Ovary (tissue), 9 donors: Measurements from ENCODE around the gene PLCD1. TPM values are rescaled to one million over a fixed set of nuclear protein-coding genes. Genes with fewer than 3 reads are reported as not detected.

Experiments used
- DNase-seq, 5 donors: peaks; one replicate each; pipeline ENCODE4 v3.0.0-alpha.2; 2019 to 2020
- H3K27ac ChIP-seq, 2 donors: fragments of 200-600 bp; one replicate each; pipeline versions ENCODE4 v1.5.1 to v1.8.0; 2019 to 2022
- H3K27me3 ChIP-seq: fragments of 200-600 bp; one replicate; pipeline ENCODE4 v1.8.0; 2022
- H3K36me3 ChIP-seq: fragments of 200-600 bp; sonication (generic); one replicate; pipeline ENCODE4 v1.5.1; 2019
- H3K4me1 ChIP-seq: one replicate; pipeline ENCODE4 v1.8.1; 2013; ENCODE audit warnings: mild to moderate bottlenecking, moderate library complexity; ENCODE audit not compliant: insufficient read depth
- H3K4me3 ChIP-seq: fragments of 200-600 bp; sonication (generic); one replicate; pipeline ENCODE4 v1.5.1; 2017
- H3K9me3 ChIP-seq, 2 donors: fragments of 200-600 bp in 1 of 2; sonication (generic) in 1 of 2; one replicate each; pipeline versions ENCODE4 v1.5.1 to v1.8.1; 2013 to 2019; ENCODE audit warnings: mild to moderate bottlenecking in 1 of 2, moderate library complexity in 1 of 2
- EP300 ChIP-seq: sonication (generic); formaldehyde crosslinking; IDR thresholded peaks from one replicate; pipeline ENCODE4 v1.6.1; 2017; ENCODE audit warnings: antibody characterized with exemption
- POLR2A ChIP-seq: fragments of 450-650 bp; IDR thresholded peaks from one replicate; pipeline ENCODE4 v1.6.1; 2017; ENCODE audit warnings: antibody characterized with exemption, mild to moderate bottlenecking, moderate library complexity
- WGBS, 3 donors: extraction: QIAGEN DNeasy Blood & Tissue Kit in 1 of 3; methylation state at CpG; one replicate each; pipeline versions ENCODE4 v1.1.5 to v1.1.7; 2013 to 2017; 5-methylcytosine and 5-hydroxymethylcytosine counted together
- intact Hi-C, 4 donors: fragments of 100-400 bp; cut with DNase I; formaldehyde crosslinking; loops; one replicate each; pipeline versions ENCODE4 v1.11.0 to v1.15.1; 2022 to 2023
- polyA plus RNA-seq, 2 donors: library from polyadenylated mRNA; stranded (reverse); fragments of 200-250 nt in 1 of 2; fragments of 350-450 nt in 1 of 2; fragmentation: Illumina TruSeq in 1 of 2; extraction: RNeasy Lipid Tissue Mini Kit (QIAGEN cat#74804) in 1 of 2; gene quantifications; one replicate each; pipeline ENCODE4 v1.2.3, GENCODE V29; 2013 to 2014
- total RNA-seq, 7 donors: library from RNA; depleted of rRNA in 2 of 7; stranded (reverse); fragments of >200 nt in 2 of 7; fragmentation: NEBNext Ultra II Directional in 3 of 7; extraction: Animal tissue kit (Norgen Biotek cat#: 25700) in 3 of 7; gene quantifications; one replicate each; pipeline versions ENCODE4 v1.1.0 to v1.2.4, GENCODE V29; 2016 to 2023
- TF ChIP-seq, protein P1 (sequence below), 3 donors: fragments of 450-650 bp in 2 of 3; fragments of 200-600 bp in 1 of 3; IDR thresholded peaks; one replicate each; pipeline versions ENCODE4 v1.5.1 to v1.8.0; 2016 to 2022; ENCODE audit warnings: antibody characterized with exemption in 3 of 3, mild to moderate bottlenecking in 1 of 3
- donor health status: DM: no; HTN: no; CAD: no; lungs with moderate emphysema.
- donor health status: DM: no; HTN: no; CAD: no.
- donor health status: Bipolar disorder and iron deficiency.
- donor health status: DM: yes; HTN: yes; CAD: no.
- donor health status: DM: no; HTN: no; CAD: no.
- donor health status: DM: yes; HTN: yes; CAD: no.

PLCD1 gene
- total and polyA plus RNA-seq, 9 donors, result 12.3 to 62.3 (median 27.0) TPM

GRCh38 chr3:38051131-38051530 is 21.7 kb upstream of the PLCD1 start:
- no peak overlapping the region for H3K4me3 ChIP-seq
- H3K27me3 ChIP-seq, result no peaks in the 10 kb centered on the region
- H3K9me3 ChIP-seq, result no peaks in the 10 kb centered on the region
- 88 to 94% (median 92%) methylated on average over 13 of the region's 13 CpGs for WGBS, 3 donors
- DNase-seq, result no peak
- TF ChIP-seq POLR2A, result no peak
- no peak for TF ChIP-seq EP300
- TF ChIP-seq, protein P1, sequence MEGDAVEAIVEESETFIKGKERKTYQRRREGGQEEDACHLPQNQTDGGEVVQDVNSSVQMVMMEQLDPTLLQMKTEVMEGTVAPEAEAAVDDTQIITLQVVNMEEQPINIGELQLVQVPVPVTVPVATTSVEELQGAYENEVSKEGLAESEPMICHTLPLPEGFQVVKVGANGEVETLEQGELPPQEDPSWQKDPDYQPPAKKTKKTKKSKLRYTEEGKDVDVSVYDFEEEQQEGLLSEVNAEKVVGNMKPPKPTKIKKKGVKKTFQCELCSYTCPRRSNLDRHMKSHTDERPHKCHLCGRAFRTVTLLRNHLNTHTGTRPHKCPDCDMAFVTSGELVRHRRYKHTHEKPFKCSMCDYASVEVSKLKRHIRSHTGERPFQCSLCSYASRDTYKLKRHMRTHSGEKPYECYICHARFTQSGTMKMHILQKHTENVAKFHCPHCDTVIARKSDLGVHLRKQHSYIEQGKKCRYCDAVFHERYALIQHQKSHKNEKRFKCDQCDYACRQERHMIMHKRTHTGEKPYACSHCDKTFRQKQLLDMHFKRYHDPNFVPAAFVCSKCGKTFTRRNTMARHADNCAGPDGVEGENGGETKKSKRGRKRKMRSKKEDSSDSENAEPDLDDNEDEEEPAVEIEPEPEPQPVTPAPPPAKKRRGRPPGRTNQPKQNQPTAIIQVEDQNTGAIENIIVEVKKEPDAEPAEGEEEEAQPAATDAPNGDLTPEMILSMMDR (IDR thresholded peaks at IDR 0.05), result no peak
- H3K27ac ChIP-seq, result no peak overlapping the region
- intact Hi-C loops, result no loop called here
- H3K36me3 ChIP-seq, result no peaks in the 10 kb centered on the region
- no peaks in the 10 kb centered on the region for H3K4me1 ChIP-seq

DNA sequence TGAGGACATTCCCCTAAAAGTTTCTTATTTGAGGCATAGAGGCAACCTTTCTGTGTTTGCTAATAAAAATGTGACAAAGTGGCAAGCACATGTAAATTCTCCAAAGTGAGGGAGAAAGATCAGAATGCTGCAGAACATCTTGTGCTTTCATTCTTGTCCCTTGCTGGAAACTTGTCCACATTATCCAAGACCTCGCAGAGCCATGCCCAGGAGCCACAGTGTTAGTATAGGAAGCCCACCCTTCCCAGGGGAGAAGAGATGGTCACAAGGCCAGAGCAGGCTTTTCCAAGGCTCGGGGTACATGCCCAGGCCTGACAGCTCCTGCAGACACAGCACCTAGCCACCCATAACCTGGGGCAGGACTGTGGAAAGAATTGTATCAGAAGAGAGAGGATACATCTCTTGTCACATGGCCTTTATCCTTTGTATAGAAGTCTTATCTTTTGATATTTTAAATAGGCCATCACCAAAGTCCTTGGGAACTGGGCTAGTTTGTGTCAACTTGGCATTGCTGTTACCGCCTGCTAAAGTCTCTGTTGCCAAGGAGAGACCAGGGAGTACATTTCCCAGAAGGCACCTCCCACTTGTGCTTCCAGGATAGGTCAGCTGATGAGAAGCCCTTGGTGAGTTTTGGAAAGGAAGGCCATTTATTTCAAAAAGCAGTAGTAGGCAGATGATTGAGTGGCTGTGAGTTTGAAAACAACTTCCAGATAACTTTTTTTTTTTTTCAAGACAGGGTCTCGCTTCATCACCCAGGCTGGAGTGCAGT is 20.1 kb upstream of the PLCD1 start:
- 69 to 78% (median 78%) methylated on average over 4 of the region's 4 CpGs for WGBS, 3 donors

GRCh38 chr3:38047896-38048295 is 18.5 kb upstream of the PLCD1 start:
- TF ChIP-seq POLR2A (no peak), EP300 (no peak)
- TF ChIP-seq, protein P1 (IDR thresholded peaks at IDR 0.05), result no peak
- H3K27me3 ChIP-seq, result no peaks in the 10 kb centered on the region
- H3K4me3 ChIP-seq, result no peak overlapping the region
- intact Hi-C loops, result no loop called here
- no peaks in the 10 kb centered on the region for H3K4me1 ChIP-seq
- no peaks in the 10 kb centered on the region for H3K36me3 ChIP-seq
- no peak overlapping the region for H3K27ac ChIP-seq
- no peak for DNase-seq
- 20 to 26% (median 26%) methylated on average over 2 of the region's 2 CpGs for WGBS, 3 donors
- no peaks in the 10 kb centered on the region for H3K9me3 ChIP-seq

More for the DNA sequence above, 20.1 kb upstream of the PLCD1 start:
- no peak overlapping the region for H3K4me3 ChIP-seq
- DNase-seq, result no peak
- no peaks in the 10 kb centered on the region for H3K9me3 ChIP-seq
- intact Hi-C loops, result no loop called here
- H3K27ac ChIP-seq, result no peak overlapping the region
- H3K36me3 ChIP-seq, result no peaks in the 10 kb centered on the region
- TF ChIP-seq EP300 (no peak), POLR2A (no peak)
- TF ChIP-seq, protein P1 (IDR thresholded peaks at IDR 0.05), result no peak
- no peaks in the 10 kb centered on the region for H3K4me1 ChIP-seq
- no peaks in the 10 kb centered on the region for H3K27me3 ChIP-seq

DNA sequence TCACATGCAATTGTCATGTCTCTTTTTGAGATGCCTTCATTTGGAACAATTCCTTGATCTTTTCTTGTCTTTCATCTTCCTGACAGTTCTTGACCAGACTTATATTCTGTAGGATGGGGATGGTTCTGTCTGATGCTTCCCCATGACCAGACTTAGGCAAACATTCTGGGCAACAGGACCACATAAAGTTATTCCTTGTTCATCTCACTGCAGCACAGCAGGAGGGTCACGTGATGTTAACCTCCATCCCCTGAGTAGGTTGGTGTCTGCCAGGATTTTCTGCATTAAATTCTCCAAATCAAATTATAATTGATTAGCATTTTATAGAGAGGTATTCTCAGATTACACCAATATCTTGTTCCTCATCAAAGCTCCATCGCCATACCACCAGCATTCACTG is 17.4 kb upstream of the PLCD1 start:
- intact Hi-C loops, result no loop called here
- Histone ChIP-seq H3K36me3 (no peaks in the 10 kb centered on the region), H3K4me3 (no peak overlapping the region), H3K27me3 (no peaks in the 10 kb centered on the region), H3K9me3 (no peaks in the 10 kb centered on the region), H3K27ac (no peak overlapping the region), H3K4me1 (no peaks in the 10 kb centered on the region)
- DNase-seq, result no peak
- WGBS, 3 donors, result 93 to 97% (median 94%) methylated on average over 2 of the region's 2 CpGs
- TF ChIP-seq, protein P1 (IDR thresholded peaks at IDR 0.05), result no peak
- TF ChIP-seq EP300, result no peak
- no peak for TF ChIP-seq POLR2A
